GM13976 (cell line): ENCODE data around the gene GABARAP.
A peak's percentile ranks its signal among the peaks of the same experiment; 100 is the strongest.

Experiments
- DNase-seq: peaks from one replicate; pipeline ENCODE4 v3.0.0; 2012; ENCODE audit warnings: low spot score
- CTCF ChIP-seq: IDR thresholded peaks from 2 replicates; pipeline ENCODE4 v1.5.1; 2012; ENCODE audit warnings: borderline replicate concordance, mild to moderate bottlenecking; ENCODE audit not compliant: insufficient read depth; ENCODE audit errors: extremely low read depth, missing control alignments, control extremely low read depth
- in situ Hi-C: fragments of 300-500 bp; cut with MboI; formaldehyde crosslinking; loops from one replicate; pipeline ENCODE4 v1.12.0; 2022; ENCODE audit warnings: low sequenced_read_pairs, mixed read lengths, inconsistent platforms; ENCODE audit not compliant: unreplicated experiment

Gene GABARAP

GRCh38 chr17:7253082-7253481 lies 10.8 kb upstream of the GABARAP start:
- no peak for TF ChIP-seq CTCF
- no peak for DNase-seq
- in situ Hi-C loops = no loop called here

GRCh38 chr17:7252176-7253043 lies 10.2 kb upstream of the GABARAP start, which contains the start of gene ELP5:
TSS of gene ELP5 (plus strand) at chr17:7252215. CDS start at chr17:7252551, 336 bp downstream.
- in situ Hi-C loops = no loop called here
- peak; percentile 97 for DNase-seq
- TF ChIP-seq CTCF = peak; percentile 54

GRCh38 chr17:7251661-7252175 lies 9.5 kb upstream of the GABARAP start, which contains the start of gene CTDNEP1:
TSS of gene CTDNEP1 (minus strand) at chr17:7251734. CDS start at chr17:7251296, 438 bp downstream.
- DNase-seq = peak; percentile 80
- no peak for TF ChIP-seq CTCF
- in situ Hi-C loops = no loop called here

- no peak for DNase-seq
- no peak for TF ChIP-seq CTCF
- in situ Hi-C loops = no loop called here
Observed at GRCh38 chr17:7250695-7251627, 8.7 kb upstream of the GABARAP start.

- in situ Hi-C loops = no loop called here
- no peak for DNase-seq
- TF ChIP-seq CTCF = no peak
Observed at GRCh38 chr17:7249830-7250229, 7.6 kb upstream of the GABARAP start.

GRCh38 chr17:7249214-7249613 lies 7.0 kb upstream of the GABARAP start:
- no peak for TF ChIP-seq CTCF
- DNase-seq = no peak
- in situ Hi-C loops = no loop called here
